GM23338 (cell line): ENCODE data around the gene KIAA1217. TPM values are rescaled to one million over a fixed set of nuclear protein-coding genes. Genes with fewer than 3 reads are reported as not detected.

ENCODE experiments used
- ATAC-seq: fragments of 200-7000 bp; cut with Tn5 transposase; 3 replicates; pipeline ENCODE4 v1.9.1; 2020
- DNase-seq: peaks from one replicate; pipeline ENCODE4 v3.0.0-alpha.2; 2015; ENCODE audit warnings: low spot score
- H2AFZ ChIP-seq: fragments of 200-600 bp; sonication (generic); 2 replicates; pipeline ENCODE4 v1.8.0; 2016; ENCODE audit warnings: antibody characterized with exemption, mild to moderate bottlenecking, moderate library complexity
- H3F3A ChIP-seq: fragments of 200-600 bp; sonication (generic); replicated peaks from 2 replicates; pipeline ENCODE4 v1.8.0; 2017; ENCODE audit warnings: antibody characterized with exemption, mixed run types, low read depth
- H3K27ac ChIP-seq: fragments of 200-600 bp; sonication (generic); 2 replicates; pipeline ENCODE4 v1.6.1; 2016; ENCODE audit warnings: low read depth
- H3K27me3 ChIP-seq: fragments of 200-600 bp; sonication (generic); 2 replicates; pipeline ENCODE4 v1.8.0; 2016; ENCODE audit warnings: mild to moderate bottlenecking, mixed run types, moderate library complexity; ENCODE audit not compliant: insufficient read depth
- H3K36me3 ChIP-seq: fragments of 200-600 bp; sonication (generic); 2 replicates; pipeline ENCODE4 v1.8.0; 2016; ENCODE audit warnings: mild to moderate bottlenecking; ENCODE audit not compliant: insufficient read depth
- H3K4me1 ChIP-seq: fragments of 200-600 bp; sonication (generic); 2 replicates; pipeline ENCODE4 v1.8.0; 2016; ENCODE audit warnings: mild to moderate bottlenecking, moderate library complexity; ENCODE audit not compliant: insufficient read depth
- H3K4me2 ChIP-seq: fragments of 200-600 bp; sonication (generic); 2 replicates; pipeline ENCODE4 v1.7.1; 2017; ENCODE audit warnings: mixed run types
- H3K4me3 ChIP-seq: fragments of 200-600 bp; sonication (generic); 2 replicates; pipeline ENCODE4 v1.6.1; 2016; ENCODE audit warnings: mixed run types
- H3K79me2 ChIP-seq: fragments of 200-600 bp; sonication (generic); replicated peaks from 2 replicates; pipeline ENCODE4 v1.8.0; 2017; ENCODE audit warnings: mild to moderate bottlenecking; ENCODE audit not compliant: insufficient read depth
- H3K9me2 ChIP-seq: fragments of 200-600 bp; sonication (generic); 2 replicates; pipeline ENCODE4 v1.8.0; 2017; ENCODE audit not compliant: insufficient read depth
- H4K20me1 ChIP-seq: fragments of 200-600 bp; sonication (generic); replicated peaks from 2 replicates; pipeline ENCODE4 v1.8.0; 2017; ENCODE audit warnings: mild to moderate bottlenecking; ENCODE audit not compliant: insufficient read depth
- H3K27ac Mint-ChIP-seq: 2 replicates; pipeline ENCODE4 v1.8.0; 2020; ENCODE audit warnings: inconsistent platforms, mild to moderate bottlenecking, moderate library complexity, mixed read lengths
- H3K27me3 Mint-ChIP-seq: 3 replicates; pipeline ENCODE4 v1.8.0; 2022; ENCODE audit warnings: low read depth, mild to moderate bottlenecking, moderate library complexity, mixed read lengths, inconsistent platforms; ENCODE audit not compliant: insufficient read depth, poor library complexity
- H3K36me3 Mint-ChIP-seq: 3 replicates; pipeline ENCODE4 v1.8.0; 2021; ENCODE audit warnings: low read depth, mild to moderate bottlenecking, inconsistent platforms, moderate library complexity, mixed read lengths
- H3K4me1 Mint-ChIP-seq: 3 replicates; pipeline ENCODE4 v1.8.0; 2020; ENCODE audit warnings: mild to moderate bottlenecking, inconsistent platforms, mixed read lengths
- H3K4me3 Mint-ChIP-seq: 3 replicates; pipeline ENCODE4 v1.8.0; 2021; ENCODE audit warnings: moderate library complexity, mild to moderate bottlenecking, inconsistent platforms, mixed read lengths
- H3K9me3 Mint-ChIP-seq: 3 replicates; pipeline ENCODE4 v1.8.0; 2020; ENCODE audit warnings: moderate library complexity, mild to moderate bottlenecking, inconsistent platforms, mixed read lengths
- CREB1 ChIP-seq: fragments of 250-450 bp; sonication (Bioruptor Pico); IDR thresholded peaks from 2 replicates; pipeline ENCODE4 v1.5.0; 2020; ENCODE audit warnings: low read depth, mild to moderate bottlenecking, moderate library complexity
- EZH2 ChIP-seq: fragments of 200-600 bp; sonication (generic); IDR thresholded peaks from one replicate; pipeline ENCODE4 v1.8.0; 2017; ENCODE audit warnings: antibody characterized with exemption, mild to moderate bottlenecking, low read depth; ENCODE audit not compliant: unreplicated experiment
- EZH2phosphoT487 ChIP-seq: fragments of 200-600 bp; sonication (generic); IDR thresholded peaks from one replicate; pipeline ENCODE4 v1.8.1; 2018; ENCODE audit warnings: antibody characterized with exemption; ENCODE audit not compliant: unreplicated experiment
- POLR2AphosphoS5 ChIP-seq: IDR thresholded peaks from 2 replicates; pipeline ENCODE4 v1.6.1; 2016; ENCODE audit warnings: antibody characterized with exemption, low read depth
- REST ChIP-seq: IDR thresholded peaks from one replicate; pipeline ENCODE4 v1.6.1; 2018; ENCODE audit warnings: antibody characterized with exemption; ENCODE audit not compliant: unreplicated experiment
- STAT1 ChIP-seq: IDR thresholded peaks from one replicate; pipeline ENCODE4 v1.6.1; 2016; ENCODE audit warnings: antibody characterized with exemption; ENCODE audit not compliant: unreplicated experiment
- ZNF114 ChIP-seq: fragments of 250-450 bp; sonication (Bioruptor Pico); IDR thresholded peaks from 2 replicates; pipeline ENCODE4 v1.5.0; 2020; ENCODE audit warnings: mild to moderate bottlenecking, moderate library complexity
- polyA plus RNA-seq: library from polyadenylated mRNA; unstranded; fragments of >200 nt; fragmentation: Nextera tagmentation; extraction: Ambion mirVana; gene quantifications from 2 replicates; pipeline ENCODE4 v1.2.1, GENCODE V29; 2016
- total RNA-seq: library from RNA; depleted of rRNA; stranded (reverse); fragments of >200 nt; shearing (Covaris generic); gene quantifications from 2 replicates; pipeline ENCODE4 v1.2.3, GENCODE V29; 2014
- TF ChIP-seq, protein P1 (sequence below), 2 experiments: fragments of 200-600 bp in 1 of 2; sonication (generic) in 1 of 2; conservative IDR thresholded peaks; 2 replicates each; pipeline versions ENCODE4 v1.5.1 to v1.6.1; 2016 to 2017; ENCODE audit warnings: antibody characterized with exemption in 2 of 2, low read depth in 2 of 2, mild to moderate bottlenecking in 2 of 2, moderate library complexity in 1 of 2
- TF ChIP-seq, protein P2 (sequence below): fragments of 250-450 bp; sonication (Bioruptor Pico); IDR thresholded peaks from 2 replicates; pipeline ENCODE4 v1.5.0; 2020; ENCODE audit warnings: mild to moderate bottlenecking, moderate library complexity

KIAA1217 gene
- total and polyA plus RNA-seq, 2 experiments from 2014 or later: 6.4 to 9.1 TPM

DNA sequence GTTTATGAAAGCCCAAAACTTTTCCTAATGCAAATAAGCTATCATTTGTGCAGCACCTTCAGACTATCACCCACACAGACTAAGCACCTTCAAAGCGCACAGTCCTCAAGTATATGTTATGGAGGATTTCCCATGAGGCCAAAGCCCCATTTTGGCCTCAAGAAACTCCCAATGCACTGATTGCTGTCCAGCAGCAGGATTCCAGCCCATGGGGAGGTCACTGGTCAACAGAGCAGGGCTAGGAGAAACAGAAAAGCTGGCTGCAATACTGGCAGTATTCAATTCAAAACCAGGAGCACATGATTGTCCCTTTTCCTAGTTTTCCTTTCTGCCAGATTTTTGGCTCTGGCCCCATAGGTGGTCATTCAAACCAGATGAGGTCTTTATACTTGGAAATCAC, 24.5 kb upstream of the KIAA1217 start:
- peaks cover 7% of the 10 kb centered on the region; the same call in 1 of the 2 replicates for H3K9me2 ChIP-seq
- peaks cover 2% of the 10 kb centered on the region; the same call in 2 of the 3 replicates for H3K36me3 Mint-ChIP-seq
- H3K36me3 ChIP-seq: no peaks in the 10 kb centered on the region
- no peak overlapping the region for H3K4me2 ChIP-seq
- H2AFZ ChIP-seq: peak overlapping the region; percentile 43; the same call in 1 of the 2 replicates
- no peak overlapping the region for H3K4me3 ChIP-seq
- H3K27me3 ChIP-seq: no peaks in the 10 kb centered on the region
- no peaks in the 10 kb centered on the region for H4K20me1 ChIP-seq
- TF ChIP-seq, protein P1, sequence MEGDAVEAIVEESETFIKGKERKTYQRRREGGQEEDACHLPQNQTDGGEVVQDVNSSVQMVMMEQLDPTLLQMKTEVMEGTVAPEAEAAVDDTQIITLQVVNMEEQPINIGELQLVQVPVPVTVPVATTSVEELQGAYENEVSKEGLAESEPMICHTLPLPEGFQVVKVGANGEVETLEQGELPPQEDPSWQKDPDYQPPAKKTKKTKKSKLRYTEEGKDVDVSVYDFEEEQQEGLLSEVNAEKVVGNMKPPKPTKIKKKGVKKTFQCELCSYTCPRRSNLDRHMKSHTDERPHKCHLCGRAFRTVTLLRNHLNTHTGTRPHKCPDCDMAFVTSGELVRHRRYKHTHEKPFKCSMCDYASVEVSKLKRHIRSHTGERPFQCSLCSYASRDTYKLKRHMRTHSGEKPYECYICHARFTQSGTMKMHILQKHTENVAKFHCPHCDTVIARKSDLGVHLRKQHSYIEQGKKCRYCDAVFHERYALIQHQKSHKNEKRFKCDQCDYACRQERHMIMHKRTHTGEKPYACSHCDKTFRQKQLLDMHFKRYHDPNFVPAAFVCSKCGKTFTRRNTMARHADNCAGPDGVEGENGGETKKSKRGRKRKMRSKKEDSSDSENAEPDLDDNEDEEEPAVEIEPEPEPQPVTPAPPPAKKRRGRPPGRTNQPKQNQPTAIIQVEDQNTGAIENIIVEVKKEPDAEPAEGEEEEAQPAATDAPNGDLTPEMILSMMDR (conservative IDR thresholded peaks at IDR 0.05; ENCODE audit: low read depth in 2 of 2): no peak
- no peak for TF ChIP-seq STAT1
- no peak for TF ChIP-seq POLR2AphosphoS5
- peaks cover 2% of the 10 kb centered on the region for H3K27me3 Mint-ChIP-seq
- H3K4me1 ChIP-seq: no peaks in the 10 kb centered on the region
- no peak overlapping the region for H3K4me3 Mint-ChIP-seq
- no peaks in the 10 kb centered on the region for H3K79me2 ChIP-seq
- no peaks in the 10 kb centered on the region for H3F3A ChIP-seq
- no peaks in the 10 kb centered on the region for H3K4me1 Mint-ChIP-seq
- ATAC-seq: no peak
- DNase-seq: no peak
- H3K27ac Mint-ChIP-seq: no peak overlapping the region
- no peak overlapping the region for H3K27ac ChIP-seq
- peaks cover 8% of the 10 kb centered on the region; the same call in 2 of the 3 replicates for H3K9me3 Mint-ChIP-seq

GRCh38 chr10:24193330-24193729, 15.6 kb upstream of the KIAA1217 start:
- Histone ChIP-seq H3F3A (no peaks in the 10 kb centered on the region), H4K20me1 (no peaks in the 10 kb centered on the region), H3K36me3 (no peaks in the 10 kb centered on the region), H3K4me1 (no peaks in the 10 kb centered on the region), H3K79me2 (no peaks in the 10 kb centered on the region), H3K27me3 (no peaks in the 10 kb centered on the region), H3K9me2 (no peaks in the 10 kb centered on the region), H2AFZ (no peak overlapping the region), H3K27ac (no peak overlapping the region), H3K4me3 (no peak overlapping the region), H3K4me2 (no peak overlapping the region)
- Mint-ChIP-seq H3K27ac (no peak overlapping the region), H3K27me3 (peaks cover 3% of the 10 kb centered on the region), H3K9me3 (no peaks in the 10 kb centered on the region; the same call in 2 of the 3 replicates), H3K4me1 (no peaks in the 10 kb centered on the region), H3K4me3 (no peak overlapping the region), H3K36me3 (no peaks in the 10 kb centered on the region)
- DNase-seq (no peak), ATAC-seq (no peak)
- TF ChIP-seq CREB1 (CRISPR knock-in tag): no peak
- TF ChIP-seq EZH2phosphoT487: no peak
- no peak for TF ChIP-seq REST
- no peak for TF ChIP-seq POLR2AphosphoS5
- TF ChIP-seq EZH2: no peak
- TF ChIP-seq, protein P2, sequence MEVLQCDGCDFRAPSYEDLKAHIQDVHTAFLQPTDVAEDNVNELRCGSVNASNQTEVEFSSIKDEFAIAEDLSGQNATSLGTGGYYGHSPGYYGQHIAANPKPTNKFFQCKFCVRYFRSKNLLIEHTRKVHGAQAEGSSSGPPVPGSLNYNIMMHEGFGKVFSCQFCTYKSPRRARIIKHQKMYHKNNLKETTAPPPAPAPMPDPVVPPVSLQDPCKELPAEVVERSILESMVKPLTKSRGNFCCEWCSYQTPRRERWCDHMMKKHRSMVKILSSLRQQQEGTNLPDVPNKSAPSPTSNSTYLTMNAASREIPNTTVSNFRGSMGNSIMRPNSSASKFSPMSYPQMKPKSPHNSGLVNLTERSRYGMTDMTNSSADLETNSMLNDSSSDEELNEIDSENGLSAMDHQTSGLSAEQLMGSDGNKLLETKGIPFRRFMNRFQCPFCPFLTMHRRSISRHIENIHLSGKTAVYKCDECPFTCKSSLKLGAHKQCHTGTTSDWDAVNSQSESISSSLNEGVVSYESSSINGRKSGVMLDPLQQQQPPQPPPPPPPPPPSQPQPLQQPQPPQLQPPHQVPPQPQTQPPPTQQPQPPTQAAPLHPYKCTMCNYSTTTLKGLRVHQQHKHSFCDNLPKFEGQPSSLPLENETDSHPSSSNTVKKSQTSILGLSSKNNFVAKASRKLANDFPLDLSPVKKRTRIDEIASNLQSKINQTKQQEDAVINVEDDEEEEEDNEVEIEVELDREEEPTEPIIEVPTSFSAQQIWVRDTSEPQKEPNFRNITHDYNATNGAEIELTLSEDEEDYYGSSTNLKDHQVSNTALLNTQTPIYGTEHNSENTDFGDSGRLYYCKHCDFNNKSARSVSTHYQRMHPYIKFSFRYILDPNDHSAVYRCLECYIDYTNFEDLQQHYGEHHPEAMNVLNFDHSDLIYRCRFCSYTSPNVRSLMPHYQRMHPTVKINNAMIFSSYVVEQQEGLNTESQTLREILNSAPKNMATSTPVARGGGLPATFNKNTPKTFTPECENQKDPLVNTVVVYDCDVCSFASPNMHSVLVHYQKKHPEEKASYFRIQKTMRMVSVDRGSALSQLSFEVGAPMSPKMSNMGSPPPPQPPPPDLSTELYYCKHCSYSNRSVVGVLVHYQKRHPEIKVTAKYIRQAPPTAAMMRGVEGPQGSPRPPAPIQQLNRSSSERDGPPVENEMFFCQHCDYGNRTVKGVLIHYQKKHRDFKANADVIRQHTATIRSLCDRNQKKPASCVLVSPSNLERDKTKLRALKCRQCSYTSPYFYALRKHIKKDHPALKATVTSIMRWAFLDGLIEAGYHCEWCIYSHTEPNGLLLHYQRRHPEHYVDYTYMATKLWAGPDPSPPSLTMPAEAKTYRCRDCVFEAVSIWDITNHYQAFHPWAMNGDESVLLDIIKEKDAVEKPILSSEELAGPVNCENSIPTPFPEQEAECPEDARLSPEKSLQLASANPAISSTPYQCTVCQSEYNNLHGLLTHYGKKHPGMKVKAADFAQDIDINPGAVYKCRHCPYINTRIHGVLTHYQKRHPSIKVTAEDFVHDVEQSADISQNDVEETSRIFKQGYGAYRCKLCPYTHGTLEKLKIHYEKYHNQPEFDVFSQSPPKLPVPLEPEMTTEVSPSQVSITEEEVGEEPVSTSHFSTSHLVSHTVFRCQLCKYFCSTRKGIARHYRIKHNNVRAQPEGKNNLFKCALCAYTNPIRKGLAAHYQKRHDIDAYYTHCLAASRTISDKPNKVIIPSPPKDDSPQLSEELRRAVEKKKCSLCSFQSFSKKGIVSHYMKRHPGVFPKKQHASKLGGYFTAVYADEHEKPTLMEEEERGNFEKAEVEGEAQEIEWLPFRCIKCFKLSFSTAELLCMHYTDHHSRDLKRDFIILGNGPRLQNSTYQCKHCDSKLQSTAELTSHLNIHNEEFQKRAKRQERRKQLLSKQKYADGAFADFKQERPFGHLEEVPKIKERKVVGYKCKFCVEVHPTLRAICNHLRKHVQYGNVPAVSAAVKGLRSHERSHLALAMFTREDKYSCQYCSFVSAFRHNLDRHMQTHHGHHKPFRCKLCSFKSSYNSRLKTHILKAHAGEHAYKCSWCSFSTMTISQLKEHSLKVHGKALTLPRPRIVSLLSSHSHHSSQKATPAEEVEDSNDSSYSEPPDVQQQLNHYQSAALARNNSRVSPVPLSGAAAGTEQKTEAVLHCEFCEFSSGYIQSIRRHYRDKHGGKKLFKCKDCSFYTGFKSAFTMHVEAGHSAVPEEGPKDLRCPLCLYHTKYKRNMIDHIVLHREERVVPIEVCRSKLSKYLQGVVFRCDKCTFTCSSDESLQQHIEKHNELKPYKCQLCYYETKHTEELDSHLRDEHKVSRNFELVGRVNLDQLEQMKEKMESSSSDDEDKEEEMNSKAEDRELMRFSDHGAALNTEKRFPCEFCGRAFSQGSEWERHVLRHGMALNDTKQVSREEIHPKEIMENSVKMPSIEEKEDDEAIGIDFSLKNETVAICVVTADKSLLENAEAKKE (CRISPR knock-in tag): no peak
- TF ChIP-seq ZNF114 (CRISPR knock-in tag): no peak
